Activated naive CD4-positive, alpha-beta T cell treated with anti-CD3 and anti-CD28 coated beads for 36 hours (primary cell): ENCODE data around the gene L2HGDH. TPM values are rescaled to one million over a fixed set of nuclear protein-coding genes. Genes with fewer than 3 reads are reported as not detected.
"Not testable (repeated sequence)": the region's sequence is repeated elsewhere in the genome, so short reads cannot be mapped to it uniquely, and the experiment has no call there.

Source experiments
- CTCF ChIA-PET: fragments of 350-600 bp; sonication (Branson Sonifier 250); formaldehyde crosslinking; loops from one replicate; lab custom pipeline; 2021; ENCODE audit warnings: antibody characterized with exemption; lab: Charles Lee
- DNase-seq: peaks from one replicate; pipeline ENCODE4 v3.0.0-alpha.2; 2020
- H3K27ac Mint-ChIP-seq: one replicate; pipeline ENCODE4 v1.8.0; 2021; ENCODE audit warnings: mild to moderate bottlenecking, mixed read lengths
- H3K27me3 Mint-ChIP-seq: one replicate; pipeline ENCODE4 v1.8.0; 2021; ENCODE audit warnings: low read depth, mixed read lengths
- H3K36me3 Mint-ChIP-seq: one replicate; pipeline ENCODE4 v1.8.0; 2021; ENCODE audit warnings: low read depth, mixed read lengths
- H3K4me1 Mint-ChIP-seq: one replicate; pipeline ENCODE4 v1.8.0; 2021; ENCODE audit warnings: low read depth, mixed read lengths
- H3K4me3 Mint-ChIP-seq: one replicate; pipeline ENCODE4 v1.8.0; 2021; ENCODE audit warnings: mild to moderate bottlenecking, moderate library complexity, mixed read lengths
- H3K9me3 Mint-ChIP-seq: one replicate; pipeline ENCODE4 v1.8.0; 2021; ENCODE audit warnings: mixed read lengths
- intact Hi-C: fragments of 100-400 bp; cut with micrococcal nuclease; formaldehyde crosslinking; loops from one replicate; pipeline ENCODE4 v1.15.1; 2023
- total RNA-seq, 2 experiments: library from RNA; stranded (reverse); gene quantifications; one replicate each; pipeline ENCODE4 v1.2.3, GENCODE V29; 2021

L2HGDH gene
- 10 to 100 TPM; 13.5 to 14.3 TPM for total RNA-seq

DNA sequence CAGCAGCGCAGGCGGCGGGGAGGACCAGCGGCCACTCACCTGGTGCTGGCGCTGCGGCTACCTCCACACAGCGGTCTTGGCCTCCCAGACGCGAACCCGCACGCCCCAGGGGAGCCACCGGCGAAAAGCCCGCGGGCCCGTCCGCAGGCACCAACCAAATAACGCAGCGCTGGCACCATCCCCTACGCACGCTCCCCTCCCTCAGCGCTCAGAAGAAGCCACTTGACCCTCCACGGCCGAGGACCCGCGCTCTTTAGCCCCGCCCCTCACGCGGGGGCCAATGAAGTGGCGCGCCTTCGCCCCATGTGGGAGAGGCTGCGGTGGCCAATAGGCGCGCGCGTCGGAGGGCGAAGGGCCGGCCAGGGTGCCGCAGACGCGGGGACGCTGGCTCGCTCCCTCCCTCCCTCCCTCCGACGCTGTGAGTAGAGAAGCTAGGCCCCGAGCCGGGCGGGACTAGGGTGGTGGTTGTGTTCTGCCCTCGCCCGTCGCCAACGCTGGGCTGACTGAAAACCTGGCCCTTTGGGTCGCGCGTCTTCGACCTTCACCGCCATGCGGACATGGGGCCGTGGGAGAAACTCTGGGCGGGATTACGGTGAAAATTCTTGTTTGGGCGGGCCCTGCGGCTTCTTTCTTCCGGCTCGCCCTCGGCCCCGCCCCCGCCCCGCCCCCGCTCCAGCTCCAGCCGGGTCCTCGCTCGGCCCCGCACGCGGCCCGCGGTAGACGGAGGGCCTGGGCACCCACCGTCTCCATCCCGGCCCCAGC is at the start of gene L2HGDH, which contains the start of gene DMAC2L:
L2HGDH (minus strand) TSS at position 258 of the 762 bp plus-strand sequence; CDS start at position 179, 79 bp downstream.
DMAC2L (plus strand) TSS at position 353 of the 762 bp plus-strand sequence. CDS start 9,164 bp downstream, outside the sequence.
- Mint-ChIP-seq H3K9me3 (peaks cover 5% of the 10 kb centered on the region), H3K4me1 (peaks cover 41% of the 10 kb centered on the region), H3K36me3 (peaks cover 18% of the 10 kb centered on the region), H3K27ac (peak within 1 kb of the TSS; percentile 95), H3K27me3 (no peaks in the 10 kb centered on the region), H3K4me3 (peak within 1 kb of the TSS; percentile 94)
- intact Hi-C loops = loop anchor here (1.0 to 10.0 kb wide), 17 partner anchors 9 to 933 kb away; partner anchors contain the start of genes KLHDC1, KLHDC2, LRR1 and MGAT2
- DNase-seq = peak; percentile 89
- CTCF ChIA-PET = interaction anchor here (0.6 to 2.7 kb wide), 9 partner anchors 9 to 490 kb away, joined by 3 to 22 read pairs (median 3); partner anchors contain the start of gene MAP4K5

DNA sequence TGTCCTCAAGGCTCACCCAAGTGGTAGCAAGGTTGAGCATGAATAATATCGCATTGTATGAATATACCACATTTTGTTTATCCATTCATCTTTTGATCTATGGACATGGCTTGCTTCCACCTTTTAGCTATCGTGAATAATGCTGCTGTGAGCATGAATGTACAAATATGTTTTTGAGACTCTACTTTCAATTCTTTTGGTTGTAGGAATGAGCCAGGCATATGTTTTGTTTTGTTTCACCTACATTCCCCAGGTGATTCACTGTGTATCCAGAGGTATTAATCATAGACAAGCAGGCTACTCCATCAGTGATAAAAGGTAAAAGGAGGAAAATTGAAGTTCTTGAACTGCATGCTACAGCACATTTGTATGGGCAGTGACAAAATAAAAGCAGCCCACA is 48.8 kb upstream of the L2HGDH start:
- H3K27ac Mint-ChIP-seq = no peak overlapping the region
- no peak for DNase-seq
- CTCF ChIA-PET = no interaction called here
- H3K4me3 Mint-ChIP-seq = no peak overlapping the region
- intact Hi-C loops = loop anchor here (5.0 kb wide), 1 partner anchor 426 kb away; no protein-coding TSS in a partner anchor
- peaks cover 11% of the 10 kb centered on the region for H3K36me3 Mint-ChIP-seq
- H3K4me1 Mint-ChIP-seq = peaks cover 18% of the 10 kb centered on the region
- H3K27me3 Mint-ChIP-seq = no peaks in the 10 kb centered on the region
- peaks cover 3% of the 10 kb centered on the region for H3K9me3 Mint-ChIP-seq

DNA sequence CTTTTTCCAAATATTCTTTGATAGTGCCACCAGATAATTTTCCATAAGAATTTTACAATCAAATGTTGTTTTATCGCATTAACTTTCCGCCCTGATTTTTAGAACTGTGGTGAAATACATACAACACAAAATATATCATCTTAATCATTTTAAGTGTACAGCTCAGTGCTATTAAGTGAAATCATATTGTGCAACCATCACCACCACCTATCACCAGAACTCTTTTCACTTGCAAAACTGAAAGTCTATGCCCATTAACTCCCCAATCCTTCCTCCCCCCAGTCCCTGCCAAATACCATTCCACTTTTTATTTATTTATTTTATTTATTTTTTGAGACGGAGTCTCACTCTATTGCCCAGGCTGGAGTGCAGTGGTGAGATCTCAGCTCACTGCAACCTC is 48.1 kb upstream of the L2HGDH start:
- H3K4me1 Mint-ChIP-seq = peaks cover 21% of the 10 kb centered on the region
- H3K27me3 Mint-ChIP-seq = no peaks in the 10 kb centered on the region
- no peak overlapping the region for H3K27ac Mint-ChIP-seq
- H3K9me3 Mint-ChIP-seq = peaks cover 3% of the 10 kb centered on the region
- intact Hi-C loops = loop anchor here (5.0 kb wide), 1 partner anchor 427 kb away; no protein-coding TSS in a partner anchor
- no peak overlapping the region for H3K4me3 Mint-ChIP-seq
- CTCF ChIA-PET = interaction anchor here (0.6 to 0.9 kb wide), 2 partner anchors 59 to 183 kb away, joined by 3 read pairs; no protein-coding TSS in a partner anchor
- H3K36me3 Mint-ChIP-seq = peaks cover 11% of the 10 kb centered on the region
- DNase-seq = no peak

DNA sequence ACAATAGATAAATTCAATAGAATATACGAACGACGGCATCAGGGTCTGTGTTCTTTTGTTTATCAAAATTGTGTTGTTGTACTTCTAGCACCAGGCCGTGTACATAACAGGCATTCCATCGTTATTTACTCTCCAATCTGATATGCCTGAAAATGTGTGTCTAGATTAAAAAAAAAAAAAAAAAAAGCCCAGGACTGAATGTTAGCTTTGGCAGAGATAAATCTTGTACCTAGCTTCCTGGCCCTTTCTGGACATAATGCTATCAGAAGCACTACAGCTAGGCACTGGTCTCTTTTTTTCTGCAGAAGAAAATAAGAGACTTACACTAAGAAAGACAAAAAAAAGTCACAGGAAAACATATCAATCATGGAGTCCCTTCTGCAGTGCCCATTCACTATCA is 47.6 kb upstream of the L2HGDH start:
- no peak for DNase-seq
- peaks cover 21% of the 10 kb centered on the region for H3K4me1 Mint-ChIP-seq
- no peak overlapping the region for H3K27ac Mint-ChIP-seq
- CTCF ChIA-PET = interaction anchor here (0.9 to 1.1 kb wide), 3 partner anchors 12 to 183 kb away, joined by 3 to 4 read pairs (median 3); no protein-coding TSS in a partner anchor
- intact Hi-C loops = loop anchor here (5.0 kb wide), 1 partner anchor 428 kb away; no protein-coding TSS in a partner anchor
- no peak overlapping the region for H3K4me3 Mint-ChIP-seq
- peaks cover 11% of the 10 kb centered on the region for H3K36me3 Mint-ChIP-seq
- no peaks in the 10 kb centered on the region for H3K27me3 Mint-ChIP-seq
- peaks cover 3% of the 10 kb centered on the region for H3K9me3 Mint-ChIP-seq

DNA sequence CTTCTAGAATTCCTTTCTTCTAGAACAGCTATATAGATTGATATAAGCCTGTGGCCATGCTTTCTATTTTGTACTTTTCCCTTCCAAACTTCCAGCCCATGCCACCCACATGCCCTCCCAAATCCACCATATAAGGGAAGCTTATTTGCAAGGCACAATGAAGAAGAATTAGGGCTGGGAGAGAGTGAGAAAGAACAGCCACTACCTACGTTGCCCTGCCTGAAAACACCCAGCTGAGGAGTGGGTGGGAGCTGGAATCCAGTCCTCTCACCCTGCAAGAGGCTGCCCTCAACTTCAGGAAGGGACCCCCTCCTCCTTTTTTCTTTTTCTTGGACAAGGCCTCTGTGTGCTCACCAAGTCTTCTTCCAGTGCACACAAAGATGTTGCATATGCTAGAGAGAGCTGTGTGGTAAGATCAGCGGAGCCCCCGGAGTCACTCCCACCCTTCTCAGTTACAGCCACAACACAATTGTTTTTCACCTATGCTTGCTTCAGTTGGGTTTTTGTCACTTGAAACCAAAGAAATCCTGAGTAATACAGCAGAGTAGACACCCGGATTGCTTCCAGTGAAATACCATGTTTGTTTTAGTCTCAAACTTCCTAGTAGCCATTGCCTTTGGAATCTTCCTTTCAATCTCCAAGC is 45.8 kb upstream of the L2HGDH start:
- Mint-ChIP-seq H3K4me3 (no peak overlapping the region), H3K27ac (no peak overlapping the region), H3K27me3 (no peaks in the 10 kb centered on the region), H3K4me1 (peaks cover 9% of the 10 kb centered on the region), H3K36me3 (peaks cover 11% of the 10 kb centered on the region), H3K9me3 (peaks cover 3% of the 10 kb centered on the region)
- no peak for DNase-seq
- CTCF ChIA-PET = no interaction called here
- intact Hi-C loops = no loop called here

DNA sequence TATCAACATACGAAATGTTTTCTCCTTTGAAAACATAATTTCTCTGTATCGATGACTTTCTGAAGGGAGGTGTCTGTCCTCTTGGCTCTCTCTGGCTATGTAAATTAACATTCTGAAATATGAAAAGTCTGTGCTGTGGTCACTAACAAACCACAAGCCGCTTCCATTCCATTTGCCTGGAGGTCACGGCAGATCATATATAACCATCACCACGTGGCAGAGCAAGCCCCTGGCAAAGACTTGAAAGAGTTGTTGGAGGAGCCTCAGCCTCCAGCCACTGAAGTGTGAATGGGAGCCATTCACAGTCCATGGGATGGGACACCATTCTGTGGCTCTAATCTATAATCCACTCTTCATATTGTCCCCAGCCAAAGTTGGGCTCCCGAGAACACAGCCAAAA is 45.1 kb upstream of the L2HGDH start:
- peaks cover 9% of the 10 kb centered on the region for H3K36me3 Mint-ChIP-seq
- no peaks in the 10 kb centered on the region for H3K27me3 Mint-ChIP-seq
- CTCF ChIA-PET = no interaction called here
- H3K4me3 Mint-ChIP-seq = no peak overlapping the region
- intact Hi-C loops = no loop called here
- no peak overlapping the region for H3K27ac Mint-ChIP-seq
- no peaks in the 10 kb centered on the region for H3K9me3 Mint-ChIP-seq
- DNase-seq = no peak
- H3K4me1 Mint-ChIP-seq = peaks cover 3% of the 10 kb centered on the region

DNA sequence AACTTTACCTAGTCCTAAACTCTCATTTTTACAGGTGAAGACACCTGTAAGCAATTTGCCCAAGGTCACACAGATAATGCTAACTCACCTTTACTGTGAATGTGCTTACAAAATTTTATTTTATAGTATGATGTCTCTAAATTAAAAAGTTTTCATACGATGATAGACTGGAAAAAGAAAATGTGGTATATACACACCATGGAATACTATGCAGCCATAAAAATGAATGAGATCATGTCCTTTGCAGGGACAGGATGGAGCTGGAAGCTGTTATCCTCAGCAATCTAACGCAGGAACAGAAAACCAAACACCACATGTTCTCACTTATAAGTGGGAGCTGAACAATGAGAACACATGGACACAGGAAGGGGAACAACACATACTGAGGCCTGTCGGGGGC is 44.3 kb upstream of the L2HGDH start:
- H3K27ac Mint-ChIP-seq, H3K27me3 Mint-ChIP-seq, DNase-seq, H3K4me3 Mint-ChIP-seq, H3K36me3 Mint-ChIP-seq, H3K4me1 Mint-ChIP-seq, H3K9me3 Mint-ChIP-seq, intact Hi-C loops: not testable (repeated sequence)
- CTCF ChIA-PET = interaction anchor here (1.1 to 1.8 kb wide), 2 partner anchors 12 to 26 kb away, joined by 3 to 8 read pairs; no protein-coding TSS in a partner anchor

DNA sequence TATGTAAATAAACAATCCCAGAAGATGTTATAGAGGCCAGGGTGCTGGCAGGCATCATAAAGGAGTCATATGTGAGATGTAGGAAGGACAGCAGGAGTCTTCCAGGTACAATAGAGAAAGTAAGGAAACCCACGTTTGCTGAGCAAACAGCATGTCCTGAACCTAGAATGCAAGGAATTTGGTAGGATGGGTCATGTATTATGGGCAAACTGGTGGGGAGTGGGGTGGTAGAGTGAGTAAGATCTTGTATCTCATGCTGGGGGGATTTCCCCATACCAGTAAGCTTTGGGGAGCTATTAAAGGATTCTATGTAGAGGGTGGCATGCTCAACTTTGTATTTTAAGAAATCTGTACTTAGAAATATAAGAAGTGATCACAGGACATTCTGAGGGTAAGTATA is 43.7 kb upstream of the L2HGDH start:
- Mint-ChIP-seq H3K36me3 (peaks cover 9% of the 10 kb centered on the region), H3K27me3 (no peaks in the 10 kb centered on the region), H3K27ac (no peak overlapping the region), H3K4me1 (peaks cover 3% of the 10 kb centered on the region), H3K9me3 (no peaks in the 10 kb centered on the region), H3K4me3 (no peak overlapping the region)
- intact Hi-C loops = no loop called here
- CTCF ChIA-PET = interaction anchor here (1.1 to 1.8 kb wide), 2 partner anchors 11 to 25 kb away, joined by 3 to 8 read pairs; no protein-coding TSS in a partner anchor
- DNase-seq = no peak

DNA sequence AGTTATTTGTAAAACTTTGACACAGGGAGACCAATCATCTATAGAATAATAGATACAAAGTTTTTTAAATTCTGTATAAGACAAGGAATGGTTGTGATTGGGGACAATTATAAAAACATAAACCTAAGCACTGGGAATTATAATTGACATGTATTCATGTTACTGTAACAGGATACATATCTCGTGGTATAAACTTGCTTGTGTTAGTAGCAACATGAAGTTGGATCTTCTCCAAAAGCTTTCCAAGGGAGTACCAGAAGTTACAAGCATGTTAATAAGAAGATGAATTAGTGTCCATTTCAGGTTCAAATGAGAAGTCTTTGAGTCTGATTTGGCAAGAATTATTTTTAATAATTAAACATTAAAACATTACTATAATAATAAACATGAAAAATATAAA is 42.5 kb upstream of the L2HGDH start:
- H3K4me1 Mint-ChIP-seq = peaks cover 3% of the 10 kb centered on the region
- no peak for DNase-seq
- no peaks in the 10 kb centered on the region for H3K9me3 Mint-ChIP-seq
- peaks cover 9% of the 10 kb centered on the region for H3K36me3 Mint-ChIP-seq
- intact Hi-C loops = no loop called here
- H3K27ac Mint-ChIP-seq = no peak overlapping the region
- CTCF ChIA-PET = no interaction called here
- no peak overlapping the region for H3K4me3 Mint-ChIP-seq
- H3K27me3 Mint-ChIP-seq = no peaks in the 10 kb centered on the region

DNA sequence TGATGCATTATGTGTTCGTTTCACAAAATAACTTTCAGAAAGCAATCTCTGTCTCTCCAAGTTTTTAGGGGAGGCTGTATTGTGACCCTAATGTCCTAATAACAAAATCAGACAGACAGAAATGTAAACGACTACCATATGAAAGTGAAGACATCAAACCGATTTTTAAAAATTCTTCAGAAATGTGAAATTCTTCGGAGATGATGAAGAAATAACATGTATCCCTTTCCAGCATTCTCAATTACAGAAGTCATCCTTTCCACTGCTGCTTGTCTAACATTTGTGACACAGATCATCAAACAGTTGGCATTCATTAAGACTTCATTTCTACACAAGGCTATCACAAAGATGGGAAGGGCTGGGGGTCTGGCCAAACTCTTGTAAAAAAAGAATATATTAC is 41.1 kb upstream of the L2HGDH start:
- no peak for DNase-seq
- H3K27ac Mint-ChIP-seq = no peak overlapping the region
- H3K27me3 Mint-ChIP-seq = no peaks in the 10 kb centered on the region
- peaks cover 3% of the 10 kb centered on the region for H3K4me1 Mint-ChIP-seq
- CTCF ChIA-PET = interaction anchor here (1.0 kb wide), 1 partner anchor 11 kb away, joined by 3 read pairs; no protein-coding TSS in a partner anchor
- peaks cover 5% of the 10 kb centered on the region for H3K36me3 Mint-ChIP-seq
- no peaks in the 10 kb centered on the region for H3K9me3 Mint-ChIP-seq
- intact Hi-C loops = no loop called here
- H3K4me3 Mint-ChIP-seq = no peak overlapping the region

DNA sequence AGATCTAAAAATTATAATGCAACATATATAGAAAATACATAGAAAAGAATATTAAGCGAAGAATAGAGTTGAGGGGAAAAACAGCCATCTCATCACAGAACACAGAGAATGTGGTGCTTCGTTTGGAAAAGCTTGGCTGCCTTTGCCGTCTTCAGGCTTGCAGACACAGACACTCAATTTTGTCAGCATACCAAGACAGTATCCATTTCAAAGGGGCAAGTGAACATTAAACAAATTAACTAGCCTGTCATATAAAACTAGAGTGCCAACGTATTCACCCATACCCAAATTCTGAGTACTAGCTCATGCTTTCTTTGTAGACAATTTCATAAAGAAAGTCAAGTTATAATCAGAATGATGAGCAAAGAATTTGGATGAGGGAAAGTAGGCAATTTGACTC is 40.6 kb upstream of the L2HGDH start:
- Mint-ChIP-seq H3K27ac (no peak overlapping the region), H3K4me3 (no peak overlapping the region), H3K4me1 (peaks cover 3% of the 10 kb centered on the region), H3K9me3 (no peaks in the 10 kb centered on the region), H3K36me3 (peaks cover 2% of the 10 kb centered on the region), H3K27me3 (no peaks in the 10 kb centered on the region)
- DNase-seq = no peak
- CTCF ChIA-PET = interaction anchor here (1.0 kb wide), 1 partner anchor 12 kb away, joined by 3 read pairs; no protein-coding TSS in a partner anchor
- intact Hi-C loops = no loop called here

DNA sequence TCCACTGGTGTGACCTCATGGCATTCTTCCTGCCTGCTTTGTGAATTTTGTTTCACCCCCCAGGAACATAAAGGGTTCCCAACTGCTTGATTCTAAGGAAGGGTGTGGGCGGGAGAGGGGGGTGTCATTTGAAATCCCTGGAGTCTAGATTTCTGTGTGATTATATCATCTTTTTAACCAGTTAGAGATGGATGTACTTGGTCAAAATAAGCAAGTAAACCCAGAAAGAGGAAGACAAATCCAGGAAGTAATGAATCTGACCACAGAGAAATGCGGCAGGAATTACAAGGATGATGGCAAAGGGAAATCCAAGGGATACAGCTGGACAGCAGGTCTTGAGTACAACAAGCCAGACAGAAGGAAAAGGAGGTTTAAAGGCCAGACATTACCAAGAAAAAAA is 38.9 kb upstream of the L2HGDH start:
- H3K36me3 Mint-ChIP-seq = no peaks in the 10 kb centered on the region
- H3K9me3 Mint-ChIP-seq = no peaks in the 10 kb centered on the region
- H3K27ac Mint-ChIP-seq = no peak overlapping the region
- no peaks in the 10 kb centered on the region for H3K27me3 Mint-ChIP-seq
- DNase-seq = no peak
- CTCF ChIA-PET = interaction anchor here (0.6 to 1.3 kb wide), 3 partner anchors 18 to 933 kb away, joined by 3 to 10 read pairs (median 4); no protein-coding TSS in a partner anchor
- intact Hi-C loops = no loop called here
- peaks cover 3% of the 10 kb centered on the region for H3K4me1 Mint-ChIP-seq
- no peak overlapping the region for H3K4me3 Mint-ChIP-seq
